HG03045 (cell line): ENCODE results near the gene CENPC.

Experiments
- ATAC-seq: cut with Tn5 transposase; IDR thresholded peaks from one replicate; pipeline ENCODE4 v1.9.1; 2021; ENCODE audit warnings: mild to moderate bottlenecking, moderate library complexity; ENCODE audit not compliant: unreplicated experiment

CENPC gene

GRCh38 chr4:67430989-67431388 is 114.3 kb downstream of the CENPC start:
- no peak for ATAC-seq

- no peak for ATAC-seq
Measured at GRCh38 chr4:67428819-67429218, 116.5 kb downstream of the CENPC start.
